HCT116 (cell line): ENCODE data around the gene TULP4. TPM values are rescaled to one million over a fixed set of nuclear protein-coding genes. Genes with fewer than 3 reads are reported as not detected.

ENCODE experiments used
- ATAC-seq: fragments of 200-7000 bp; cut with Tn5 transposase; 2 replicates; pipeline ENCODE4 v1.9.1; 2020; ENCODE audit warnings: mild to moderate bottlenecking, moderate library complexity
- BruUV-seq: library from RNA; stranded (reverse); fragments of 400-500 nt; replicated peaks from 2 replicates; lab custom pipeline; 2021; lab: Mats Ljungman, UMichigan
- CTCF ChIA-PET: fragments of 300-600 bp; sonication (Branson Sonifier 250); formaldehyde crosslinking; loops from one replicate; lab custom pipeline; 2021; ENCODE audit warnings: antibody characterized with exemption; lab: Charles Lee
- POLR2A ChIA-PET: fragments of 300-600, 350-600 bp; sonication (Branson Sonifier 250); formaldehyde crosslinking; loops from one replicate; lab custom pipeline; 2021; ENCODE audit warnings: antibody characterized with exemption; lab: Charles Lee
- RAD21 ChIA-PET, 2 experiments: fragments of 300-600 bp; sonication (Branson Sonifier 250); formaldehyde crosslinking; loops; one replicate each; lab custom pipeline; 2023; ENCODE audit warnings: low total read pairs in 2 of 2; ENCODE audit not compliant: uncharacterized antibody in 2 of 2, unreplicated experiment in 2 of 2, low non-redundant PET in 1 of 2; lab: Charles Lee
- DNase-seq: peaks from one replicate; pipeline ENCODE4 v3.0.0-alpha.2; 2010; ENCODE audit warnings: low read depth, low spot score
- H2AFZ ChIP-seq: fragments of 200-600 bp; shearing (Covaris generic), sonication (generic); 2 replicates; pipeline ENCODE4 v1.6.1; 2017; ENCODE audit warnings: low read depth, mixed run types, mixed read lengths, antibody characterized with exemption, low read length; ENCODE audit not compliant: poor library complexity, severe bottlenecking
- H3K27ac ChIP-seq: 2 replicates; pipeline ENCODE4 v1.5.1; 2012; ENCODE audit warnings: low read depth, low read length
- H3K27me3 ChIP-seq: fragments of 200-600 bp; sonication (generic); 2 replicates; pipeline ENCODE4 v1.6.1; 2016; ENCODE audit warnings: mixed run types, low read length, mixed read lengths; ENCODE audit not compliant: insufficient read depth
- H3K36me3 ChIP-seq, 2 experiments: fragments of 200-500 bp in 1 of 2; fragments of 200-600 bp in 1 of 2; sonication (Bioruptor generic) in 1 of 2; sonication (generic) in 1 of 2; 2 replicates each; pipeline versions ENCODE4 v1.5.1 to v1.6.1; 2014 to 2016; ENCODE audit warnings: low read length in 2 of 2, inconsistent platforms in 1 of 2, mixed read lengths in 1 of 2, mixed run types in 1 of 2; ENCODE audit not compliant: insufficient read depth in 2 of 2, control insufficient read depth in 1 of 2
- H3K4me1 ChIP-seq, 2 experiments: fragments of 200-600 bp in 1 of 2; sonication (generic) in 1 of 2; 2 replicates each; pipeline versions ENCODE4 v1.5.1 to v1.6.1; 2012 to 2017; ENCODE audit warnings: low read length in 2 of 2, inconsistent platforms in 1 of 2, mild to moderate bottlenecking in 1 of 2, mixed read lengths in 1 of 2, mixed run types in 1 of 2, moderate library complexity in 1 of 2; ENCODE audit not compliant: insufficient read depth in 2 of 2, control insufficient read depth in 1 of 2
- H3K4me2 ChIP-seq: fragments of 200-600 bp; sonication (generic); 2 replicates; pipeline ENCODE4 v1.6.1; 2017; ENCODE audit warnings: mixed run types, low read length, mixed read lengths
- H3K4me3 ChIP-seq, 2 experiments: fragments of 200-600 bp in 1 of 2; sonication (generic) in 1 of 2; replicated peaks in 1 of 2; 2 replicates each; pipeline ENCODE4 v1.5.1; 2011 to 2016; ENCODE audit warnings: low read length in 2 of 2, control low read depth in 1 of 2, low read depth in 1 of 2, mild to moderate bottlenecking in 1 of 2, mixed read lengths in 1 of 2, mixed run types in 1 of 2
- H3K79me2 ChIP-seq: fragments of 200-600 bp; sonication (generic); 2 replicates; pipeline ENCODE4 v1.6.1; 2017; ENCODE audit warnings: mild to moderate bottlenecking, mixed run types, low read length, moderate library complexity, mixed read lengths; ENCODE audit not compliant: insufficient read depth
- H3K9ac ChIP-seq: fragments of 200-600 bp; sonication (generic); 2 replicates; pipeline ENCODE4 v1.6.1; 2016; ENCODE audit warnings: low read length, mixed read lengths
- H3K9me2 ChIP-seq: fragments of 200-600 bp; sonication (generic), shearing (Covaris generic); 2 replicates; pipeline ENCODE4 v1.6.1; 2017; ENCODE audit warnings: mixed run types, mild to moderate bottlenecking, moderate library complexity; ENCODE audit not compliant: insufficient read depth
- H3K9me3 ChIP-seq, 2 experiments: fragments of 200-500 bp in 1 of 2; fragments of 200-600 bp in 1 of 2; sonication (Bioruptor generic) in 1 of 2; sonication (generic) in 1 of 2; 2 replicates each; pipeline ENCODE4 v1.6.1; 2014 to 2017; ENCODE audit warnings: low read length in 2 of 2, mixed read lengths in 2 of 2, inconsistent platforms in 1 of 2, low read depth in 1 of 2, mild to moderate bottlenecking in 1 of 2, mixed run types in 1 of 2, moderate library complexity in 1 of 2; ENCODE audit not compliant: control insufficient read depth in 1 of 2, insufficient read depth in 1 of 2
- H4K20me1 ChIP-seq: fragments of 200-600 bp; sonication (generic), shearing (Covaris generic); 2 replicates; pipeline ENCODE4 v1.6.1; 2017; ENCODE audit warnings: mixed run types, mild to moderate bottlenecking, moderate library complexity; ENCODE audit not compliant: insufficient read depth
- ATF3 ChIP-seq: IDR thresholded peaks from 2 replicates; pipeline ENCODE4 v1.6.1; 2012
- CBX3 ChIP-seq: IDR thresholded peaks from 2 replicates; pipeline ENCODE4 v1.6.1; 2012; ENCODE audit warnings: low read depth
- CEBPB ChIP-seq: IDR thresholded peaks from 2 replicates; pipeline ENCODE4 v1.6.1; 2012; ENCODE audit warnings: low read depth
- CTCF ChIP-seq, 3 experiments: fragments of 200-600 bp in 1 of 3; sonication (generic) in 1 of 3; IDR thresholded peaks in 2 of 3; conservative IDR thresholded peaks in 1 of 3; 2 replicates each; pipeline ENCODE4 v1.5.1; 2012 to 2017; ENCODE audit warnings: low read depth in 2 of 3, low read length in 2 of 3, antibody characterized with exemption in 1 of 3, borderline replicate concordance in 1 of 3, control low read depth in 1 of 3, mild to moderate bottlenecking in 1 of 3, mixed read lengths in 1 of 3, mixed run types in 1 of 3, moderate library complexity in 1 of 3; ENCODE audit not compliant: insufficient read depth in 1 of 3
- EGR1 ChIP-seq: IDR thresholded peaks from 2 replicates; pipeline ENCODE4 v1.6.1; 2012; ENCODE audit warnings: low read depth
- EZH2 ChIP-seq: fragments of 200-600 bp; sonication (generic); IDR thresholded peaks from 2 replicates; pipeline ENCODE4 v1.6.1; 2017; ENCODE audit warnings: antibody characterized with exemption, mixed run types
- EZH2phosphoT487 ChIP-seq: fragments of 200-600 bp; IDR thresholded peaks from 2 replicates; pipeline ENCODE4 v1.6.1; 2018; ENCODE audit warnings: antibody characterized with exemption, borderline replicate concordance
- FOSL1 ChIP-seq: IDR thresholded peaks from 2 replicates; pipeline ENCODE4 v1.6.1; 2012; ENCODE audit warnings: low read depth
- JUND ChIP-seq: IDR thresholded peaks from 2 replicates; pipeline ENCODE4 v1.6.1; 2012
- POLR2A ChIP-seq: IDR thresholded peaks from 2 replicates; pipeline ENCODE4 v1.7.0; 2011; ENCODE audit warnings: borderline replicate concordance; ENCODE audit not compliant: insufficient read depth, insufficient read length; ENCODE audit errors: extremely low read depth
- POLR2AphosphoS5 ChIP-seq: IDR thresholded peaks from 2 replicates; pipeline ENCODE4 v1.6.1; 2011; ENCODE audit warnings: mild to moderate bottlenecking, low read depth, low read length, moderate library complexity
- RAD21 ChIP-seq: IDR thresholded peaks from 2 replicates; pipeline ENCODE4 v1.6.1; 2012; ENCODE audit warnings: low read depth, mild to moderate bottlenecking
- REST ChIP-seq: IDR thresholded peaks from 2 replicates; pipeline ENCODE4 v1.6.1; 2012; ENCODE audit warnings: low read depth
- SIN3A ChIP-seq: IDR thresholded peaks from 2 replicates; pipeline ENCODE4 v1.6.1; 2012; ENCODE audit warnings: low read depth
- SP1 ChIP-seq: IDR thresholded peaks from 2 replicates; pipeline ENCODE4 v1.6.1; 2012; ENCODE audit warnings: low read depth
- SRF ChIP-seq: IDR thresholded peaks from 2 replicates; pipeline ENCODE4 v1.6.1; 2012; ENCODE audit warnings: low read depth
- TCF7L2 ChIP-seq: IDR thresholded peaks from 2 replicates; pipeline ENCODE4 v1.7.0; 2011; ENCODE audit warnings: borderline replicate concordance, inconsistent platforms; ENCODE audit not compliant: insufficient read depth, insufficient read length; ENCODE audit errors: extremely low read depth
- ZBTB33 ChIP-seq: IDR thresholded peaks from 2 replicates; pipeline ENCODE4 v1.6.1; 2011; ENCODE audit warnings: mild to moderate bottlenecking, low read length, moderate library complexity; ENCODE audit not compliant: insufficient replicate concordance; ENCODE audit errors: extremely low read depth
- ZFX ChIP-seq: fragments of 450-650 bp; IDR thresholded peaks from 2 replicates; pipeline ENCODE4 v1.6.1; 2017
- ZNF274 ChIP-seq: fragments of 200-500 bp; sonication (Bioruptor generic); IDR thresholded peaks from 2 replicates; pipeline ENCODE4 v1.6.1; 2014; ENCODE audit warnings: mild to moderate bottlenecking, low read depth, low read length, inconsistent platforms
- intact Hi-C: fragments of 100-400 bp; cut with micrococcal nuclease; formaldehyde crosslinking; loops from 2 replicates; pipeline ENCODE4 v1.10.0; 2022
- total RNA-seq: library from RNA; stranded (reverse); gene quantifications from one replicate; pipeline ENCODE4 v1.2.1, GENCODE V29; 2021; ENCODE audit not compliant: unreplicated experiment
- TF ChIP-seq, protein P1 (sequence below): IDR thresholded peaks from 2 replicates; pipeline ENCODE4 v1.6.1; 2012

TULP4 gene
- total RNA-seq, 1 experiment from 2014 or later, result 70.8 TPM

DNA sequence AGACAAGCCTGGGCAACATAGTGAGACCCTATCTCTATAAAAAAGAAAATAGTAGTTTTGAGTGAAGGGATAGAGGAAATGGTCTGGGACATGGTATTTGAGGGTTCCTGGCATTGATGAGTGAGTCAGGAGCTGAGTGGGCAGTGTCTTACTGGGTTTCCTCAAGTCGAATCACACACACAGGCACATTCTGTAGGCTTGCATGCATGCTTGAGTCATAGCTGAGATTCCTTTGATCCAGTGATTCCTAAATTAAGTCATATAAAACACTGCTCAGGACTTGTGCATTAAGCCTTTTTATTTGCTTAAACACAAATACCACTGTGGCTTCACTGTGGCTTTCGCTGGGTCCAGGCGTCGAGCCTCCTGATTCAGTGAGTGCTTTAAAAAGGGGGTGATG is 175.8 kb downstream of the TULP4 start:
- intact Hi-C loops, result no loop called here
- DNase-seq (peak; percentile 63), ATAC-seq (peak; percentile 93)
- CTCF ChIA-PET, result interaction anchor here (1.8 kb wide), 1 partner anchor 31 kb away, joined by 7 read pairs; no protein-coding TSS in a partner anchor
- POLR2A ChIA-PET, result interaction anchor here (0.7 kb wide), 1 partner anchor 267 kb away, joined by 4 read pairs; no protein-coding TSS in a partner anchor
- Histone ChIP-seq H3K9me2 (no peaks in the 10 kb centered on the region), H3K4me3 (no peak overlapping the region), H2AFZ (no peak overlapping the region), H3K27ac (peak overlapping the region; percentile 24; the same call in 1 of the 2 replicates), H3K36me3 (no peaks in the 10 kb centered on the region), H3K4me2 (peak overlapping the region; percentile 56), H3K9me3 (no peaks in the 10 kb centered on the region), H4K20me1 (no peaks in the 10 kb centered on the region), H3K9ac (peak overlapping the region; percentile 41), H3K79me2 (no peaks in the 10 kb centered on the region), H3K4me1 (peaks cover 8 to 18% of the 10 kb centered on the region in 2 experiments; a peak in 3 of 4 replicates), H3K27me3 (no peaks in the 10 kb centered on the region)
- RAD21 ChIA-PET, result no interaction called here
- no TSS peak for BruUV-seq
- TF ChIP-seq CEBPB, result peak; percentile 40; the same call in 1 of the 2 replicates
- no peak for TF ChIP-seq ZNF274
- TF ChIP-seq JUND, result peak; percentile 81
- no peak for TF ChIP-seq POLR2A
- TF ChIP-seq EZH2phosphoT487, result no peak
- TF ChIP-seq POLR2AphosphoS5, result no peak; the same call in 1 of the 2 replicates
- no peak for TF ChIP-seq ZFX
- no peak for TF ChIP-seq CTCF (IDR thresholded peaks at IDR 0.05 in 2 of 3, conservative IDR thresholded peaks at IDR 0.05 in 1 of 3; ENCODE audit: borderline replicate concordance in 1 of 3, insufficient read depth in 1 of 3, low read depth in 2 of 3, low read length in 2 of 3)
- peak; percentile 15 for TF ChIP-seq TCF7L2
- TF ChIP-seq FOSL1, result peak; percentile 80
- TF ChIP-seq ZBTB33, result no peak
- TF ChIP-seq EGR1, result peak; percentile 41; the same call in 1 of the 2 replicates
- TF ChIP-seq CBX3, result peak; percentile 59; the same call in 1 of the 2 replicates
- TF ChIP-seq, protein P1, sequence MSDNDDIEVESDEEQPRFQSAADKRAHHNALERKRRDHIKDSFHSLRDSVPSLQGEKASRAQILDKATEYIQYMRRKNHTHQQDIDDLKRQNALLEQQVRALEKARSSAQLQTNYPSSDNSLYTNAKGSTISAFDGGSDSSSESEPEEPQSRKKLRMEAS, result peak; percentile 61; the same call in 1 of the 2 replicates
- no peak for TF ChIP-seq EZH2
- TF ChIP-seq SIN3A, result no peak
- TF ChIP-seq ATF3, result no peak
- TF ChIP-seq SP1, result peak; percentile 59
- no peak for TF ChIP-seq SRF
- TF ChIP-seq RAD21, result no peak
- TF ChIP-seq REST, result no peak
